IPS-18c (cell line): ENCODE measurements around the gene GSC.

ENCODE experiments used
- H3K4me3 ChIP-seq: 2 replicates; pipeline ENCODE4 v1.7.0; 2013; ENCODE audit warnings: low read depth, mild to moderate bottlenecking, low read length, moderate library complexity; ENCODE audit not compliant: insufficient read depth
- H3K9me3 ChIP-seq: one replicate; pipeline ENCODE4 v1.6.1; 2013; ENCODE audit warnings: mild to moderate bottlenecking, low read length, moderate library complexity; ENCODE audit not compliant: control insufficient read depth, insufficient read depth

GSC gene

GRCh38 chr14:94774344-94775090, 4.6 kb upstream of the GSC start:
- H3K9me3 ChIP-seq = no peaks in the 10 kb centered on the region
- H3K4me3 ChIP-seq = no peak overlapping the region

GRCh38 chr14:94773655-94774343, 3.9 kb upstream of the GSC start:
- Histone ChIP-seq H3K4me3 (no peak overlapping the region; the same call in 1 of the 2 replicates), H3K9me3 (no peaks in the 10 kb centered on the region)

GRCh38 chr14:94773061-94773648, 3.2 kb upstream of the GSC start:
- Histone ChIP-seq H3K9me3 (no peaks in the 10 kb centered on the region), H3K4me3 (peak overlapping the region; percentile 28)

- H3K4me3 ChIP-seq = peak overlapping the region; percentile 28
- H3K9me3 ChIP-seq = no peaks in the 10 kb centered on the region
Observed at GRCh38 chr14:94772548-94772947, 2.6 kb upstream of the GSC start.

- H3K9me3 ChIP-seq = no peaks in the 10 kb centered on the region
- H3K4me3 ChIP-seq = no peak overlapping the region; the same call in 1 of the 2 replicates
Observed at GRCh38 chr14:94771906-94772490, 2.1 kb upstream of the GSC start.

GRCh38 chr14:94771158-94771905, 1.4 kb upstream of the GSC start:
- peak overlapping the region; percentile 38 for H3K4me3 ChIP-seq
- no peaks in the 10 kb centered on the region for H3K9me3 ChIP-seq

GRCh38 chr14:94770815-94771157, 873 bp upstream of the GSC start:
- H3K4me3 ChIP-seq = peak overlapping the region; percentile 38
- H3K9me3 ChIP-seq = no peaks in the 10 kb centered on the region

GRCh38 chr14:94770251-94770749, 387 bp upstream of the GSC start:
- Histone ChIP-seq H3K9me3 (no peaks in the 10 kb centered on the region), H3K4me3 (peak overlapping the region; percentile 20; the same call in 1 of the 2 replicates)

- Histone ChIP-seq H3K4me3 (peak overlapping the region; percentile 50), H3K9me3 (no peaks in the 10 kb centered on the region)
Observed at GRCh38 chr14:94768521-94769390, 1.2 kb downstream of the GSC start.

GRCh38 chr14:94768141-94768520, 1.8 kb downstream of the GSC start:
- Histone ChIP-seq H3K4me3 (peak overlapping the region; percentile 50), H3K9me3 (no peaks in the 10 kb centered on the region)

GRCh38 chr14:94767321-94767878, 2.5 kb downstream of the GSC start:
- Histone ChIP-seq H3K4me3 (0 out of 2 replicates have a peak overlapping the region, but pooled peaks have one; percentile 20), H3K9me3 (no peaks in the 10 kb centered on the region)

GRCh38 chr14:94764573-94764972, 5.3 kb downstream of the GSC start:
- Histone ChIP-seq H3K9me3 (no peaks in the 10 kb centered on the region), H3K4me3 (no peak overlapping the region)

- Histone ChIP-seq H3K4me3 (no peak overlapping the region), H3K9me3 (no peaks in the 10 kb centered on the region)
Observed at GRCh38 chr14:94762431-94762830, 7.5 kb downstream of the GSC start.

- no peaks in the 10 kb centered on the region for H3K9me3 ChIP-seq
- no peak overlapping the region for H3K4me3 ChIP-seq
Observed at GRCh38 chr14:94761997-94762377, 7.9 kb downstream of the GSC start.

GRCh38 chr14:94761348-94761996, 8.4 kb downstream of the GSC start:
- H3K9me3 ChIP-seq = no peaks in the 10 kb centered on the region
- no peak overlapping the region for H3K4me3 ChIP-seq
